ENCODE data around the gene PSTPIP2. TPM values are rescaled to one million over a fixed set of nuclear protein-coding genes. Genes with fewer than 3 reads are reported as not detected.

PSTPIP2 gene
- total and polyA plus RNA-seq, 2 of the 8 experiments (the other 6 are each of a cell fraction or from before 2014, with no cell fraction given): 1.8 to 2.4 TPM

- Histone ChIP-seq H4K8ac (ENCODE audit: extremely low read depth, insufficient read depth, low read length) (no peak overlapping the region), H3K79me1 (ENCODE audit: low read depth, low read length) (no peaks in the 10 kb centered on the region), H3K27ac (ENCODE audit: low read depth, low read length) (no peak overlapping the region), H3K9me3 (ENCODE audit: insufficient read depth in 2 of 2, low read depth in 1 of 2, low read length in 1 of 2) (no peaks in the 10 kb centered on the region), H3K79me2 (ENCODE audit: control insufficient read depth in 1 of 2, insufficient read depth in 2 of 2, low read length in 2 of 2) (no peaks in the 10 kb centered on the region), H3K4ac (replicated peaks; ENCODE audit: insufficient read length, low read depth, low read length) (no peak overlapping the region), H3K4me1 (replicated peaks in 1 of 4; ENCODE audit: control insufficient read depth in 3 of 4, insufficient read depth in 4 of 4, low read length in 3 of 4) (no peaks in the 10 kb centered on the region), H3K56ac (replicated peaks; ENCODE audit: insufficient read length, low read depth, low read length) (no peak overlapping the region), H2AFZ (ENCODE audit: low read length) (no peak overlapping the region), H4K20me1 (replicated peaks in 1 of 2; ENCODE audit: control insufficient read depth in 1 of 2, insufficient read depth in 2 of 2, low read length in 2 of 2) (no peaks in the 10 kb centered on the region), H2BK15ac (ENCODE audit: low read length) (no peak overlapping the region), H2AK5ac (ENCODE audit: low read depth, low read length) (no peak overlapping the region), H3K23ac (ENCODE audit: insufficient read length) (no peak overlapping the region), H2BK20ac (ENCODE audit: low read length) (no peak overlapping the region), H3K4me2 (ENCODE audit: insufficient read depth in 1 of 2, low read depth in 2 of 2, low read length in 2 of 2) (no peak overlapping the region), H3K36me3 (ENCODE audit: control insufficient read depth in 2 of 4, insufficient read depth in 4 of 4, low read length in 3 of 4) (no peaks in the 10 kb centered on the region), H2BK120ac (replicated peaks; ENCODE audit: low read depth, low read length) (no peak overlapping the region), H3K9ac (replicated peaks in 1 of 4; ENCODE audit: extremely low read depth in 1 of 4, low read depth in 3 of 4, low read length in 3 of 4) (no peak overlapping the region), H4K91ac (replicated peaks; ENCODE audit: insufficient read length, low read length) (no peak overlapping the region), H4K5ac (ENCODE audit: insufficient read length, low read depth, low read length) (no peak overlapping the region), H3K23me2 (ENCODE audit: low read depth, low read length) (no peaks in the 10 kb centered on the region; the same call in 1 of the 2 replicates), H3K18ac (ENCODE audit: extremely low read depth, low read length) (no peak overlapping the region), H2BK12ac (ENCODE audit: low read depth, low read length) (no peak overlapping the region), H3K27me3 (replicated peaks in 1 of 4; ENCODE audit: control insufficient read depth in 3 of 4, extremely low read depth in 1 of 4, insufficient read depth in 3 of 4, low read length in 3 of 4) (no peaks in the 10 kb centered on the region), H2BK5ac (ENCODE audit: low read depth, low read length) (no peak overlapping the region), H3K14ac (ENCODE audit: insufficient read length) (no peak overlapping the region), H3K4me3 (ENCODE audit: extremely low read depth in 1 of 4, insufficient read depth in 2 of 4, low read depth in 3 of 4, low read length in 4 of 4) (no peak overlapping the region)
- ChIA-PET CTCF (ENCODE audit: partially characterized antibody) (no interaction called here), POLR2A (ENCODE audit: partially characterized antibody) (no interaction called here)
- TF ChIP-seq CEBPB (IDR thresholded peaks at IDR 0.05; ENCODE audit: low read depth, low read length): no peak
- no peak for TF ChIP-seq SUZ12 (IDR thresholded peaks at IDR 0.05; ENCODE audit: low read length)
- DNase-seq (ENCODE audit: low read depth in 1 of 2, low spot score in 2 of 2) (no peak), FAIRE-seq (no peak)
- 88% methylated on average over 3 of the region's 3 CpGs; no CpG with 5 or more reads in 1 of the 2 experiments for WGBS, 2 experiments (ENCODE audit: extremely low coverage in 1 of 2, insufficient coverage in 1 of 2, insufficient read length in 1 of 2, insufficient replicate concordance in 2 of 2, low coverage in 1 of 2, low lambda C conversion rate in 2 of 2, missing lambda C conversion rate in 1 of 2)
Measured at GRCh38 chr18:46019936-46020335, 52.1 kb downstream of the PSTPIP2 start.
